HL-60 (cell line): ENCODE results near the gene MMP21.

Experiments
- DNase-seq, 2 experiments: peaks; one replicate each; pipeline ENCODE4 v3.0.0-alpha.2; 2010 to 2020; ENCODE audit warnings: low read depth in 1 of 2, low spot score in 1 of 2
- H3K27ac ChIP-seq: fragments of 250-450 bp; sonication (Bioruptor Pico); replicated peaks from 2 replicates; pipeline ENCODE4 v1.5.1; 2020; ENCODE audit warnings: mild to moderate bottlenecking, moderate library complexity
- H3K27me3 ChIP-seq: fragments of 250-450 bp; sonication (Bioruptor Pico); 2 replicates; pipeline ENCODE4 v1.5.1; 2021; ENCODE audit warnings: mild to moderate bottlenecking, moderate library complexity; ENCODE audit not compliant: insufficient read depth, poor library complexity, severe bottlenecking
- H3K4me3 ChIP-seq: replicated peaks from 2 replicates; pipeline ENCODE4 v1.5.1; 2011; ENCODE audit warnings: mild to moderate bottlenecking, control low read depth, low read length; ENCODE audit not compliant: insufficient read depth
- GABPA ChIP-seq: IDR thresholded peaks from 2 replicates; pipeline ENCODE4 v1.6.1; 2012; ENCODE audit warnings: low read depth
- POLR2AphosphoS5 ChIP-seq: IDR thresholded peaks from 2 replicates; pipeline ENCODE4 v1.6.1; 2012; ENCODE audit warnings: low read depth
- REST ChIP-seq: IDR thresholded peaks from 2 replicates; pipeline ENCODE4 v1.6.1; 2012; ENCODE audit warnings: low read depth; ENCODE audit not compliant: insufficient replicate concordance
- SPI1 ChIP-seq: IDR thresholded peaks from 2 replicates; pipeline ENCODE4 v1.6.1; 2012; ENCODE audit warnings: low read depth, mild to moderate bottlenecking, borderline replicate concordance
- TF ChIP-seq, protein P1 (sequence below): IDR thresholded peaks from one replicate; pipeline ENCODE4 v1.5.1; 2011; ENCODE audit warnings: low read length, control low read depth, inconsistent platforms; ENCODE audit not compliant: insufficient read depth

Gene MMP21

DNA sequence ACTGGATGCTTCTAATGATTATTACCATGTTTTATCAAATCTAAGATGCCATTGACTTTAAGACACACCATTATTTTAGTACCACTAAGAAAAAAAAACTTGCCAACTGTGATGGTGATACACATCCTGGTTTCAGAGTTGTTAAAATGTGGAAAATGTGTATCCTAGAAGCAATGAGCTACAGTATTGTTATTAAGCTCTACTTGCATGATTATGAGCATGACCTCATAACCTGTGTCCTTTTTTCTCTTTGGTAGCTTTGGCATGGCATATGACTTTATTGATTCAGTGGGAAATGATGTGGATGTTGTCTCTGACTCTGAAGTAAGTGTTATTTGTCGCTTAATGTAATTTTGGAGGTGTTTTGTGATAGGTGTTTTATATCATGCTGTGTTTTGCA lies 52.8 kb downstream of the MMP21 start:
- no peaks in the 10 kb centered on the region for H3K27me3 ChIP-seq
- H3K4me3 ChIP-seq, result no peak overlapping the region
- no peak overlapping the region for H3K27ac ChIP-seq
- DNase-seq, result no peak
- TF ChIP-seq POLR2AphosphoS5 (no peak), REST (no peak), GABPA (no peak), SPI1 (no peak)
- TF ChIP-seq, protein P1, sequence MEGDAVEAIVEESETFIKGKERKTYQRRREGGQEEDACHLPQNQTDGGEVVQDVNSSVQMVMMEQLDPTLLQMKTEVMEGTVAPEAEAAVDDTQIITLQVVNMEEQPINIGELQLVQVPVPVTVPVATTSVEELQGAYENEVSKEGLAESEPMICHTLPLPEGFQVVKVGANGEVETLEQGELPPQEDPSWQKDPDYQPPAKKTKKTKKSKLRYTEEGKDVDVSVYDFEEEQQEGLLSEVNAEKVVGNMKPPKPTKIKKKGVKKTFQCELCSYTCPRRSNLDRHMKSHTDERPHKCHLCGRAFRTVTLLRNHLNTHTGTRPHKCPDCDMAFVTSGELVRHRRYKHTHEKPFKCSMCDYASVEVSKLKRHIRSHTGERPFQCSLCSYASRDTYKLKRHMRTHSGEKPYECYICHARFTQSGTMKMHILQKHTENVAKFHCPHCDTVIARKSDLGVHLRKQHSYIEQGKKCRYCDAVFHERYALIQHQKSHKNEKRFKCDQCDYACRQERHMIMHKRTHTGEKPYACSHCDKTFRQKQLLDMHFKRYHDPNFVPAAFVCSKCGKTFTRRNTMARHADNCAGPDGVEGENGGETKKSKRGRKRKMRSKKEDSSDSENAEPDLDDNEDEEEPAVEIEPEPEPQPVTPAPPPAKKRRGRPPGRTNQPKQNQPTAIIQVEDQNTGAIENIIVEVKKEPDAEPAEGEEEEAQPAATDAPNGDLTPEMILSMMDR, result no peak

DNA sequence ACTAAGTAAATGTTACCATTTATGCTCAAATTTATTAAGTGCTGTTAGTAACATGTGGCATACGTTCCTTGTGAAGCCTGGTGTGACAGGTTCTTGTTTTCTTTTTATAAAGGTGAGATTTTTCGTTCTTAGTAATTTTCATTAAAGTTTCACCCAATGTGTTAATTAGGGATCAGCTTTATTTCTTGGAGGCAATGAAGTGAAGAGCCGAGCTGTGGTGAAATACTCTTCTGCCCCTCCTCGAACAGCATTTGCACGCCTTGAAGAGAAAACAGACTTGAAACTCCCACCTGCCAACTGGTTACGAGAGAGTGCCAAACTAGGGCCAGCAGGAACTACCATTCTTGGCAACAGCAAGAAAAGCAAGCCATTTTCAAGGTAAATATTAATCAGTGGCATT lies 54.6 kb downstream of the MMP21 start:
- no peak for TF ChIP-seq SPI1
- TF ChIP-seq GABPA, result no peak
- TF ChIP-seq, protein P1, result no peak
- no peak overlapping the region for H3K27ac ChIP-seq

GRCh38 chr10:125720002-125720382 lies 55.6 kb downstream of the MMP21 start:
- no peak for DNase-seq
- Histone ChIP-seq H3K27me3 (no peaks in the 10 kb centered on the region), H3K27ac (peak overlapping the region; percentile 80), H3K4me3 (peak overlapping the region; percentile 97)
- TF ChIP-seq GABPA, result no peak
- TF ChIP-seq, protein P1, result no peak
- TF ChIP-seq SPI1, result no peak
- no peak for TF ChIP-seq REST
- no peak for TF ChIP-seq POLR2AphosphoS5

More for the DNA sequence above, 54.6 kb downstream of the MMP21 start:
- Histone ChIP-seq H3K4me3 (no peak overlapping the region), H3K27me3 (no peaks in the 10 kb centered on the region)
- no peak for DNase-seq
